Type B pancreatic cell (in vitro differentiated cells): Measurements from ENCODE around the gene NUDT17. TPM values are rescaled to one million over a fixed set of nuclear protein-coding genes. Genes with fewer than 3 reads are reported as not detected.

Experiments
- DNase-seq: peaks from one replicate; pipeline ENCODE4 v3.0.0; 2021; ENCODE audit warnings: mixed read lengths; ENCODE audit not compliant: unreplicated experiment; ENCODE audit errors: extremely low spot score
- H3K27ac Mint-ChIP-seq: 2 replicates; pipeline ENCODE4 v1.8.0; 2021; ENCODE audit warnings: mild to moderate bottlenecking, mixed read lengths
- H3K27me3 Mint-ChIP-seq: 2 replicates; pipeline ENCODE4 v1.8.0; 2021; ENCODE audit warnings: mixed read lengths
- H3K36me3 Mint-ChIP-seq: 2 replicates; pipeline ENCODE4 v1.8.0; 2021; ENCODE audit warnings: mixed read lengths
- H3K4me1 Mint-ChIP-seq: one replicate; pipeline ENCODE4 v1.8.0; 2021; ENCODE audit warnings: mixed read lengths; ENCODE audit not compliant: unreplicated experiment
- H3K4me3 Mint-ChIP-seq: 2 replicates; pipeline ENCODE4 v1.8.0; 2021; ENCODE audit warnings: mild to moderate bottlenecking, mixed read lengths
- H3K9me3 Mint-ChIP-seq: 2 replicates; pipeline ENCODE4 v1.8.0; 2021; ENCODE audit warnings: mixed read lengths
- CTCF ChIP-seq: fragments of 200-600 bp; sonication (generic); conservative IDR thresholded peaks from 2 replicates; pipeline ENCODE4 v1.5.0; 2021; ENCODE audit warnings: antibody characterized with exemption, mild to moderate bottlenecking
- long read RNA-seq: library from polyadenylated mRNA; unstranded; transcript quantifications from one replicate; pipeline ENCODE4 v2.0.0, GENCODE V29; 2020
- total RNA-seq: library from RNA; stranded (reverse); gene quantifications from 2 replicates; pipeline ENCODE4 v1.2.1, GENCODE V29; 2021; ENCODE audit warnings: low replicate concordance

NUDT17 gene, protein sequence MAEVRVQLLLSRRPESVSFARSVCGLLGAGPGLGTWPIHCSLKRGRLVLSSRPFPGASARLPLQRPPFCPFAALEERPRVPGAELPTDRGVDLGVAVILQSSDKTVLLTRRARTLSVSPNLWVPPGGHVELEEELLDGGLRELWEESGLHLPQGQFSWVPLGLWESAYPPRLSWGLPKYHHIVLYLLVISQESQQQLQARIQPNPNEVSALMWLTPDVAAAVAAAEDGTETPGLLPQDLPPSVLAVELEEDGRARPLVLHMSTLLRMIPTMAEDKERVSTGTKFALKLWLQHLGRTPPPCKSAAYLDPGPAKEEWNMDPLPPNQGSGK
- 2.1 and 4.0 TPM in 2 replicates for total RNA-seq
- long read RNA-seq, partial matches to known transcripts, result 0 of 4 reads
- long read RNA-seq, other reads (novel, unspliced or antisense), result 3 of 4 reads

DNA sequence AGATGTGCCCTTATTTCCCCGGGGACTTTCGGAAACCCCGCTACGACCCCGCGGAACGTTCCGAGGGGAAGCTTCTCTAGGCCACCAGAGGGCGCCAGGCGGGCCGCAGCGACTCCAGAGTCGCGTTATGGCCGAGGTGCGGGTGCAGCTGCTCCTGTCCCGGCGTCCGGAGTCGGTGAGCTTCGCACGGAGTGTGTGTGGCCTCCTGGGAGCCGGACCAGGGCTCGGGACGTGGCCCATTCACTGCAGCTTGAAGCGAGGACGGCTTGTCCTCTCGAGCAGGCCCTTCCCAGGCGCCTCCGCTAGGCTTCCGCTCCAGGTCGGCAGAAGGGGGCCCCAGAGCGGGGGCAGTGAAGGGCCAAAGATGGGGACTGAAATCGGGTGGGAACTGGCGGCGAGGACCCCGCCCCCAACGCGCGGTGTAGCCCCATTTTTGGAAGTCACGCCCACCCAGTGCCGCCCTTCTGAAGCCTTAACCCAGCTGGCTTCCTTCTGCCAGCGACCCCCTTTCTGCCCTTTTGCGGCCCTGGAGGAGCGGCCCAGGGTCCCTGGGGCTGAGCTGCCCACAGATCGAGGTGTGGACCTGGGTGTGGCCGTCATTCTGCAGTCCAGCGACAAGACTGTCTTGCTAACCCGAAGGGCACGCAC lies at the start of gene NUDT17:
TSS of gene NUDT17 (plus strand) at position 117 of the 648 bp plus-strand sequence. CDS start at position 128, 11 bp downstream.
- H3K36me3 Mint-ChIP-seq, result peaks cover 12% of the 10 kb centered on the region
- peaks cover 5% of the 10 kb centered on the region for H3K4me1 Mint-ChIP-seq
- H3K9me3 Mint-ChIP-seq, result no peaks in the 10 kb centered on the region
- TF ChIP-seq CTCF, result peak; percentile 96
- DNase-seq, result peak; percentile 85
- no peaks in the 10 kb centered on the region for H3K27me3 Mint-ChIP-seq
- no peak within 1 kb of the TSS for H3K4me3 Mint-ChIP-seq
- H3K27ac Mint-ChIP-seq, result no peak within 1 kb of the TSS

- H3K27ac Mint-ChIP-seq, result no peak overlapping the region
- H3K4me3 Mint-ChIP-seq, result no peak overlapping the region
- peaks cover 28% of the 10 kb centered on the region for H3K36me3 Mint-ChIP-seq
- TF ChIP-seq CTCF, result no peak
- no peaks in the 10 kb centered on the region for H3K27me3 Mint-ChIP-seq
- H3K4me1 Mint-ChIP-seq, result no peaks in the 10 kb centered on the region
- peaks cover 13% of the 10 kb centered on the region for H3K9me3 Mint-ChIP-seq
- DNase-seq, result no peak
These were observed 48.7 kb upstream of the NUDT17 start for GRCh38 chr1:145796753-145797152.

GRCh38 chr1:145799806-145800205 lies 45.6 kb upstream of the NUDT17 start:
- peaks cover 23% of the 10 kb centered on the region for H3K36me3 Mint-ChIP-seq
- peaks cover 10% of the 10 kb centered on the region for H3K4me1 Mint-ChIP-seq
- H3K9me3 Mint-ChIP-seq, result peaks cover 13% of the 10 kb centered on the region
- DNase-seq, result no peak
- TF ChIP-seq CTCF, result no peak
- no peak overlapping the region for H3K4me3 Mint-ChIP-seq
- no peak overlapping the region for H3K27ac Mint-ChIP-seq
- H3K27me3 Mint-ChIP-seq, result no peaks in the 10 kb centered on the region

DNA sequence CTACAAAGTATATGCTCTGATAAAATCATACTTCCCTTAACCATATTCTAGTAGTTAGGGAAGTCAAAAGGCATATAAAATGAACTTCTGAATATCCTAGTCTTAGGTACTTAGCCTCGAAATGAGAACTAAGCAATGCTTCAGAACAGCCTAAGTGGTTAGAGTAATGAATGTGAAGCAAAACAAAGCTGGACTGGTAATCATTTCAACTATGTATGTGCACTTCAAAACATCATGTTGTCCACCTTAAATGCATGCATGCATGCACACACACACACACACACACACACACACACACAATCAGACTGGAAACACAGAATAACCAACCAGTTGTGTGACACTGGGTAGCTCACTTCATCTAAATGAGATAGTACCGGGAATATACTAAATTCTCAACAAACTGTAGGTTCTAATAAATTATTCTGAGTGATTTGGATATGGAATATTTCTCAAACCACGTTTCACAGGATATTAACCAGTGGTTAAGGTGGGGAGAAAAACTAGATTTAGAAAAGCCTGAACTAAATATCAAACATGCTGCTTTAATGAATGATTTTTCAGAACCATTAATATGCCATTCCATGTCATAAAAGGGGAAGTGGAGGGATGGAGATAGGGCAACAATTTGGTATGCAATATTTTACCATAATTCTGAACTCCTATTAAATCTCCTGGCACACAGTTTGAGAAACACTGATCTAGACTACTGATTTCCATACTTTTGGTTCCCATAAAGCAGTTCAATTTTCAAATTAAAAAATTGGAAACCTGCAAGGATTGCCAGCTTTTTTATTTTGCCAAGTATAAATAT lies 41.0 kb upstream of the NUDT17 start:
- DNase-seq, result no peak
- no peak overlapping the region for H3K4me3 Mint-ChIP-seq

More for the DNA sequence above, 41.0 kb upstream of the NUDT17 start:
- Mint-ChIP-seq H3K36me3 (peaks cover 4% of the 10 kb centered on the region), H3K9me3 (no peaks in the 10 kb centered on the region), H3K4me1 (peaks cover 18% of the 10 kb centered on the region), H3K27ac (peak overlapping the region; percentile 68), H3K27me3 (no peaks in the 10 kb centered on the region)
- no peak for TF ChIP-seq CTCF
